HEK293T (cell line): ENCODE measurements around the gene JPH2.

Source experiments
- ARNT ChIP-seq: fragments of 450-650 bp; IDR thresholded peaks from 2 replicates; pipeline ENCODE4 v1.6.1; 2017; ENCODE audit warnings: mild to moderate bottlenecking
- FOXA1 ChIP-seq: fragments of 450-650 bp; IDR thresholded peaks from 2 replicates; pipeline ENCODE4 v1.6.1; 2016; ENCODE audit warnings: mild to moderate bottlenecking
- FOXK2 ChIP-seq: fragments of 450-650 bp; IDR thresholded peaks from 2 replicates; pipeline ENCODE4 v1.6.1; 2016; ENCODE audit warnings: mild to moderate bottlenecking
- FOXM1 ChIP-seq: fragments of 450-650 bp; IDR thresholded peaks from 2 replicates; pipeline ENCODE4 v1.6.1; 2017; ENCODE audit warnings: mild to moderate bottlenecking, borderline replicate concordance
- HDGF ChIP-seq: fragments of 450-650 bp; IDR thresholded peaks from 2 replicates; pipeline ENCODE4 v1.6.1; 2017; ENCODE audit warnings: antibody characterized with exemption, borderline replicate concordance
- NFRKB ChIP-seq: fragments of 450-650 bp; IDR thresholded peaks from 2 replicates; pipeline ENCODE4 v1.6.1; 2016; ENCODE audit warnings: mild to moderate bottlenecking, moderate library complexity
- SP1 ChIP-seq: fragments of 450-650 bp; IDR thresholded peaks from 2 replicates; pipeline ENCODE4 v1.6.1; 2017
- SUZ12 ChIP-seq: fragments of 450-650 bp; IDR thresholded peaks from 2 replicates; pipeline ENCODE4 v1.6.1; 2016; ENCODE audit warnings: mild to moderate bottlenecking
- ZNF384 ChIP-seq: fragments of 450-650 bp; IDR thresholded peaks from 2 replicates; pipeline ENCODE4 v1.6.1; 2016
- TF ChIP-seq, protein P1 (sequence below): fragments of 450-650 bp; IDR thresholded peaks from 2 replicates; pipeline ENCODE4 v1.6.1; 2016

DNA sequence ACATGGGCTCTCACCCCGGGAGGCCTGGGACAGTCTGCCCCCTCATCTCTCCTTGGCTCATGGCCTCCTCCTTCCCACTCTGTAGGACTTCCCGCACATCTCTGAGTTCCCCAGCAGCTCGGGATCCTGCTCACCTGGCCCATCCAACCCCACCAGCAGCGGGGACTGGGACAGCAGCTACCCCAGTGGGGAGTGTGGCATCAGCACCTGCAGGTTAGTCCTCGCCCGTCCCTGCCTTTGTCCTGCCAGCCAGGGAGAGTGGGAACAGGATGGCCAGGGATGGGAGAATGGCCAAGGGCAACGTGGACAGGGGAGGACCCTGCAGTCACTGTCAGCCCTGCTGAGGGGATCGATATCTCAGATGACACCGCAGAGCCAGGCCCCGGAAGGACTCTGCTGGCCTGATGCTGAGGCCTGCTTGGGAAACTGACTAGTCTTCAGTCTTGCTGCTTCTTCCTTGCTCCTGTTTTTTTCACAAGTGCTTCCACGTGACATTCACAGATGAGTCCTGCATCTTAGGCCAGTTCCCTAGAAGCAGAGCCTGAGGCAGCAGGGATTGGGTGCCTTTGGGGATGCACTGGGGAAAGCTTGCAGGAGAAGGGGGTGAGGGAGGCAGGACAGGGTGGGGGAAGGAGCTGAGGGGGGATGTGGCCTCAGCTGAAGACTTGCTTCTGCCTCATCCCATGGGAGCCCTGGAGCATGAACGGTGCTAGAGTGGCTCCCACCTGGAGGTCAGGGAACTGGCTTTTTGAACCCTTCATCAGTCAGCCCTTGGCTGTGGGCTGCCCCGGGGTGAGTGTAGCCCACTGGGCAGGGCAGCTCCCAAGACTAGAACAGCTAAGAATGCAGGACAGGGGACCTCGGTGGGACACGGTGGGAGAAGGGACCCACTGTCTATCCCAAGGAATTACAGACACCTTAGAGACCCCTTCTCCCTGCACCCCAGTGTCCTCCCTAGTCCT, 120.1 kb downstream of the JPH2 start:
- no peak for TF ChIP-seq FOXM1
- TF ChIP-seq, protein P1, sequence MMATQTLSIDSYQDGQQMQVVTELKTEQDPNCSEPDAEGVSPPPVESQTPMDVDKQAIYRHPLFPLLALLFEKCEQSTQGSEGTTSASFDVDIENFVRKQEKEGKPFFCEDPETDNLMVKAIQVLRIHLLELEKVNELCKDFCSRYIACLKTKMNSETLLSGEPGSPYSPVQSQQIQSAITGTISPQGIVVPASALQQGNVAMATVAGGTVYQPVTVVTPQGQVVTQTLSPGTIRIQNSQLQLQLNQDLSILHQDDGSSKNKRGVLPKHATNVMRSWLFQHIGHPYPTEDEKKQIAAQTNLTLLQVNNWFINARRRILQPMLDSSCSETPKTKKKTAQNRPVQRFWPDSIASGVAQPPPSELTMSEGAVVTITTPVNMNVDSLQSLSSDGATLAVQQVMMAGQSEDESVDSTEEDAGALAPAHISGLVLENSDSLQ, result no peak
- TF ChIP-seq SUZ12, result no peak
- no peak for TF ChIP-seq NFRKB
- TF ChIP-seq SP1, result no peak
- TF ChIP-seq FOXK2, result no peak
- no peak for TF ChIP-seq HDGF
- no peak for TF ChIP-seq FOXA1
- TF ChIP-seq ARNT, result no peak
- TF ChIP-seq ZNF384, result no peak
